GM13976 (cell line): ENCODE results near the gene RLN2.
"Not testable (repeated sequence)": the region's sequence is repeated elsewhere in the genome, so short reads cannot be mapped to it uniquely, and the experiment has no call there.

ENCODE experiments used
- DNase-seq: peaks from one replicate; pipeline ENCODE4 v3.0.0; 2012; ENCODE audit warnings: low spot score
- CTCF ChIP-seq: IDR thresholded peaks from 2 replicates; pipeline ENCODE4 v1.5.1; 2012; ENCODE audit warnings: borderline replicate concordance, mild to moderate bottlenecking; ENCODE audit not compliant: insufficient read depth; ENCODE audit errors: extremely low read depth, missing control alignments, control extremely low read depth
- in situ Hi-C: fragments of 300-500 bp; cut with MboI; formaldehyde crosslinking; loops from one replicate; pipeline ENCODE4 v1.12.0; 2022; ENCODE audit warnings: low sequenced_read_pairs, mixed read lengths, inconsistent platforms; ENCODE audit not compliant: unreplicated experiment

RLN2 gene

GRCh38 chr9:5326187-5326586 lies 21.7 kb upstream of the RLN2 start:
- in situ Hi-C loops, result no loop called here
- DNase-seq, result no peak

DNA sequence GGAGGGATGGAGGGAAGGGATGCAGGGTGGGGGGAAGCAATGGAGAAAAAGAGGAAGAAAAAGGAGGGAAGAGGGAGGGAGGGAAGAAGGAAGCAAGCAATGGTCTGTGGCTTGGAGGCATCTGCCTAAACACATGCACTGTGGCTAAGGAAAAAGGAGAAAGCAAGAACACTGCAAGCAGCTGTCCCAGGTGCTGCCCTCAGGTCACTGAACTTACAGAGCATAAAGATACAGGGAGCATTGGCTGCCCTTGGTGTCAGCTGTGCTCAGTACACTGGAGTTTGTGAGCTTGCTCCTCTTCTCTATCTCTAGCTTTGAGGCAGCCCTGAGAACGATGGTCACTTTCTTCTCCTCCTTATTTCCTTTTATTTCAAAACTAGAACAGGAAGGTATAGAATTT lies 17.1 kb upstream of the RLN2 start:
- DNase-seq, in situ Hi-C loops: not testable (repeated sequence)

More at GRCh38 chr9:5326187-5326586, 21.7 kb upstream of the RLN2 start:
- no peak for TF ChIP-seq CTCF

DNA sequence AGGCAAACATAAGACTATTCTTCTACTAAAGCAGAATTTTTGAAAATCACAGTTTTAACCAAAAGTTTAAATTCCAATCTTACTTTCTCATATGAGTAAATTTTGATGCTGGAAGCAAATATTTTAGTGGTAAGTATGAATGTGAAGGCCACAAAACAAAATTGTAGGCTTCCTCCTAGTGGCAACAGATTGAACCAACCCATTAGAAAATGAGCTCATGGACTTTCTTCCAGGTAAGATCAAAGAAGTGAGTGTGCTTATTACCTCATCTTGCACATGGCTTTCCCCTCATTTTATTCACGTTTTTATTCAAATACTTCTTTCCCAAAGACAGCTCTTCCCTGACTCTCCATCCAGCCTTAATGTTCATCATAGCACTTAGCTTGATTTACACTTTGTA lies 16.5 kb upstream of the RLN2 start:
- in situ Hi-C loops, result no loop called here
- TF ChIP-seq CTCF, result no peak
- no peak for DNase-seq

GRCh38 chr9:5316406-5316805 lies 11.9 kb upstream of the RLN2 start:
- in situ Hi-C loops, DNase-seq: not testable (repeated sequence)

GRCh38 chr9:5315187-5315923 lies 10.8 kb upstream of the RLN2 start:
- no peak for DNase-seq
- in situ Hi-C loops, result no loop called here
- TF ChIP-seq CTCF, result no peak

GRCh38 chr9:5310851-5311250 lies 6.3 kb upstream of the RLN2 start:
- DNase-seq, result no peak
- TF ChIP-seq CTCF, result no peak
- in situ Hi-C loops, result no loop called here

GRCh38 chr9:5305741-5306140 lies 1.2 kb upstream of the RLN2 start:
- no peak for DNase-seq
- no peak for TF ChIP-seq CTCF
- in situ Hi-C loops, result no loop called here

GRCh38 chr9:5301544-5301943 lies 3.0 kb downstream of the RLN2 start:
- in situ Hi-C loops, result no loop called here

More at GRCh38 chr9:5301544-5301943, 3.0 kb downstream of the RLN2 start:
- no peak for DNase-seq
- no peak for TF ChIP-seq CTCF
